HG03108 (cell line): ENCODE measurements around the gene HMCN2.

Source experiments
- ATAC-seq: cut with Tn5 transposase; IDR thresholded peaks from one replicate; pipeline ENCODE4 v1.9.1; 2021; ENCODE audit warnings: moderate library complexity; ENCODE audit not compliant: unreplicated experiment

The HMCN2 gene

DNA sequence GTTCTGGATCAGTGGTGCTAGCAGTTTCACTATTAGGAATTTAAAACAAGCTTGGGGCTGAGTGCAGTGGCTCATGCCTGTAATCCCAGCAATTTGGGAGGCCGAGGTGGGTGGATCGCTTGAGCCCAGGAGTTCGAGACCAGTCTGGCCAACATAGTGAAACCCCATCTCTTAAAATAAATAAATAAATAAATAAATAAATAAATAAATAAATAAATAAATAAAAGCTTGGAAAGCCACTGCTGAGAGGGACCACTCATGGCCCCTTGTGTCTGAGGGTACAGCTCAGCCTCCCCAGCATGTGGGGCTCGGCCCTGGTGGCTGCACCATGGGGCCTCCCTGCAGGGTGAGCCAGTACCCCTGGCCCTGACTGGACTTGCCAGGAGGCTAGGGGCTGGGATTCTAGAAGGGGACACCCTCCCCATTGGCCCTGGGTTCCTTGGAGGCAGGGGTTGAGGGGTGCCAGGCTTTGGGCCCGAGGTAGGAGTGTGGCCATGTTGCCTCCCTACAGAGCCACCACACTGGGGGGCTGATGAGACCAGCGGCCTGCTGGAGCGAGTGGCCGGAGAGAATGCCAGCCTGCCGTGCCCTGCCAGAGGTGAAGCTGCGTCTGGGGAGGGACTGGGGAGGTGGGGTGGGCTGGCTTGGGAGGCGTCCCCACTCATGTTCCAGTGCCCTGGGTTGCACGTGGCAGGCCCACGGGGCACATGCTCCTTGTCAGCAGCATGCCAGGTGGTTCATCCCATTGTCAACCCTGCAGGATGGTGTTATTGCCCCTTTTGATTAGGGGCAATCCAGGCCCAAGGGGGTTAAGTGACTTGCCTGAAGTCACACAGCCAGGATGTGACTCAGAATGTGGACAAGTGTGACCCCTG lies 76.5 kb downstream of the HMCN2 start:
- ATAC-seq, result no peak

DNA sequence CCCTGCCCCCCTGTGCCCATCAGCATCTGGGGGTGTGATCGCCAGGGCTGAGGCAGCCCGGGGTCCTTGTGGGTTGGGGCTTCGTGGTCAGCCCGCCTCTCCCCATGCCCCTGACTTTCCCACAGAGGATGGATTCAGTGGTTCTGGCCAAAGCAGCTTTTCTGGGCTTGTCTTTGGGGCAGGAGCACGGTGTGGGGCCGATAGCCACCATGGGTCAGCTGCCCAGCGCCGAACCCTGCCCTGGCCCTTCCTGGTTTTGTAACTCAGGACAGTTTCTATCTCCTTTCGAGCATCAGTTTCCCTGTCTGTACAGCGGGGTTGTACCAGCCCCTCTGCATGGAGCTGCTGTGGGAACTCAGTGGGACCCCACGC lies 77.1 kb downstream of the HMCN2 start:
- no peak for ATAC-seq

DNA sequence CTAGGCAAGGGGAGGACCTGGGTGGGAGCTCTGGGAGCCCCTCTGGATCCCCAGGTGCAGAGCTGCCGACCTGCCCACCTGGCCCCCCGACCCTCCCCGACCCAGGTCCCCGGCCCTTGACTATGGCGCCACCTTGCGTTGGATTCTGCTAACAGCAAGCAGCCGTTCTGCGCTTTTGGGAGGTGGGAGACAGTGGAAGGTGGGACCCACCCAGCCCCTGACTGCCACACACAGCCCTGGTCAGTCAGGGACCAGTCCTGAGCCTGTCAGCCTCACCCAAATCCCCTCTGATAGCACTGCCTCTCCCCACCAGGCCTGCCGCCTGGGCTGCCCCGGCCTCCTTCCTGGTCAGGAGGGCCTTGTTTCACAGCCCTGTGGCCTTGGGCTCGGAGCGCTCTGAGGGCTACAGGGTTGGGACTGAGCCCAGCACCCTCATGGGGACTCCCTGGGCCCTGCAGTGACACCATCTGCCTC lies 77.9 kb downstream of the HMCN2 start:
- no peak for ATAC-seq

DNA sequence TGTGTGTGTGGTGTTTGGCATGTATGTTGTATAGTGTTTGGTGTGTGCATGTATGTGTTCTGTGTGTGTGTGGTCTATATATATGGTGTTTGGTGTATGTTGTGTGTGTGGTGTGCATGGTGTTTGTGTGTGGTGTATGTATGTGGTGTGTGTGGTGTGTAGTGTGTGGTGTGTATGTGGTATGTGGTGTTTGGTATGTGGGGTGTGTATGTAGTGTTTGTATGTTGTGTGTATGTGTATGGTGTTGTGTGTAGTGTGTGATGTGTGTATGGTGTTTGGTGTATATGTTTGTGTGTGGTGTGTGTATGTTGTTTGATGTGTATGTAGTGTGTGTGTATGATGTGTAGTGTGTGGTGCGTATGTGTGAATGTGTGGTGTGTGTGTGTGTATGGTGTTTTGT lies 78.8 kb downstream of the HMCN2 start:
- ATAC-seq, result no peak

DNA sequence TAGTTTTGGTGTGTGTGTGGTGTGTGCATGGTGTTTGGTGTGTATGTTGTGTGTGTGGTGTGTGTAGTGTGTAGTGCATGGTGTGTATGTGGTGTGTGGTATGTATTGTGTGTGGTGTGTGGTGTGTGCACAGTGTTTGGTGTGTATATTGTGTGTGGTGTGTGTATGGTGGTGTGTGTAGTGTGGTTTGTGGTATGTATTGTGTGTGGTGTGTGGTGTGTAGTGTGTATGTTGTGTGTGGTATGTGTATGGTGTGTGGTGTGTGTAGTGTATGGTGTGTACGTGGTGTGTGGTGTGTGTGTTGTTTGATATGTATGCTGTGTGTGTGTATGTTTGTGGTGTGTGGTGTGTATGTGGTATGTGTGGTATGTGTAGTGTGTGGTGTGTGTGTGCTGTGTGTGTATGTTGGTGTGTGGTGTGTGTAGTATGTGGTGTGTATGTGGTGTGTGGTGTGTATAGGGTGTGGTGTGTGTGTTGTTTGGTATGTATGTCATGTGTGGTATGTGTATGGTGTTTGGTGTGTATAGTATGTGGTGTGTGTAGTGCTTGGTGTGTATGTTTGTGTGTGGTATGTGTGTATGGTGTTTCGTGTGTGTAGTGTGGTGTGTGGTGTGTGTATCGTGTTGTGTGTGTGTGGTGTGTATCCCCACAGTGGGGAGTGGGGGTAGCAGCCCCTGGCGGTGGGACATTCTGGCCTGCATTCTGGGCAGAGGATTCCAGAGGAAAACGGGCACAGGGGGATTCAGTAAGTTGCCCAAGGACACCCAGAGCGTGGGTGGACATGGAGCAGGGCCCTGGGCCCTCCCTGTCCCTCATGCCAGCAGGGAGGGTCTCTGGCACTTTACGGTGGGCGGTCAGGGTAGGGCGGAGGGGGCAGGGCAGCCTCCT lies 79.7 kb downstream of the HMCN2 start:
- no peak for ATAC-seq

DNA sequence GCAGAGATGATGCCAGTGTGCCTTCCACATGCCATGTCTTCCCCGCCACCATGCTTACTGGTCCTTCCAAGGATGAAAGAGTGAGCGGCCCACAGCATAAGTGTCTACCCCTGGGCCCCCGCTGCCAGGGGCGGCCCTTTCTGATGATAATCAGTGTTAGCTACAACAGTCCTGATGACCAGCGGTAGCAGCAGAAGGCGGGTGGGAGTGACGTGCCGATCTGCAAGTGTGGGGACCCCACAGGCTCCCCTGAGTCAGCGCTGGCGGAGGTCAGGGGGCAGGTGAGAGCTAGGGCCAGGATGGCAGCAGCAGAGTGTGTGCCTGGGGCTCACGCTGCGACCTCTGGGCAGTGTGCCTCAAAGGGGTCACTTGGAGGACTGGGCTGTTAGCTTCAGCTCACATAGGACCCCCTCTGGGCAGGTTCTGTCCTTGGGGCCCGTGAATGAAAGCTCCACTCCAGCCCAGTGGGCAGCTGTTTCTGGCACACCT lies 80.4 kb downstream of the HMCN2 start:
- ATAC-seq, result no peak

DNA sequence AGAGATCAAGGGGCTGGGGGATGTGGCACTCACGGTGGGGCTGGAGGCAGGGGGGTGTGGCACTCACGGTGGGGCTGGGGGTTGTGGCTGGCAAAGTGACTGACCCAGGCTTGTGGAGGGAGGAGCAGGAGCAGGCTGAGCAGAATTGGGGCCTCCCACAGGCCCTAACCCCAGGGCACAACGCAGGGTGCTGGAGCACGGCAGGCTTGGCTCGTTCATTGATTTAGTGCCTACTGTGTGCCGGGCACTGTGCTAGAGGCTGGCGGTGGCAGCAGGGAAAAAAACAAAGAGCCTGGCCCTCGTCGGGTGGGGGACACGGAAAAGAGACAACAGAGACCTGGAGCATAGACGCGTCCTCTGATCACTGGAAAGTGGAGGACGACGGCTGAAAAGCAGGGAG lies 80.9 kb downstream of the HMCN2 start:
- no peak for ATAC-seq

DNA sequence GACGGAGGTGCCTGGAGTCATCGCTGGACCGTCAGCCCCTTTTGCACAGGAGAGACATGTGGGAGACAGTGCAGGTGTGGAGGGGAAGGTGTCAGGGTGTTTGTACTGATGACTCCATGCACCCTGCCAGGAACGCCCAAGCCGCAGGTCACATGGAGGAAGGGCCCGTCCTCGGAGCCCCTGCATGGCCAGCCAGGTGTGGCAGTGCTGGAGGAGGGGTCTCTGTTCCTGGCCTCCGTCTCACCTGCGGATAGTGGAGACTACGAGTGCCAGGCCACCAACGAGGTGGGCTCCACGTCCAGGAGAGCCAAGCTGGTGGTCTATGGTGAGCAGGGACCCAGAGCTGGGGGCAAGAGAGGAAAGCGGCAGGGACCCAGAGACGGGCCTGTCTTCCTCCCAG lies 81.5 kb downstream of the HMCN2 start:
- ATAC-seq, result no peak

DNA sequence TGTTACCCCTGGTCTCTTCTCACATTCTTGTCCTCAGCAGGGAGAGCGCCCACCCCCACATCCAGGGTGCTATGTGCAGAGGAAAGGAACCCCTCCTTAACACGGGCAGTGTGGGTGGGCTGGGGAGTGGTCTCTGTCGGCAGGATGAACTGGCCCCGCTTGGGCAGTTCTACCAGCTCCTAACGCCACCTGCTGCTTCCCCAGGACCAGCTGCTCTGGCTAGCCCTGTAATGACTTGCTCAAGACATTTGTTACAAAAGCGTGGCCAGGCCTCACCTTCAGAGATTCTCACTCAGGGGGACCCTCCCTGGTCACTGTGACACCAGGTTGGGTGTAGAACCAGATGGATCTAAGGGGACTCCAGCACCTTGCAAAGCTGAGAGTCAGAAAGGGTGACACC lies 82.4 kb downstream of the HMCN2 start:
- ATAC-seq, result no peak

DNA sequence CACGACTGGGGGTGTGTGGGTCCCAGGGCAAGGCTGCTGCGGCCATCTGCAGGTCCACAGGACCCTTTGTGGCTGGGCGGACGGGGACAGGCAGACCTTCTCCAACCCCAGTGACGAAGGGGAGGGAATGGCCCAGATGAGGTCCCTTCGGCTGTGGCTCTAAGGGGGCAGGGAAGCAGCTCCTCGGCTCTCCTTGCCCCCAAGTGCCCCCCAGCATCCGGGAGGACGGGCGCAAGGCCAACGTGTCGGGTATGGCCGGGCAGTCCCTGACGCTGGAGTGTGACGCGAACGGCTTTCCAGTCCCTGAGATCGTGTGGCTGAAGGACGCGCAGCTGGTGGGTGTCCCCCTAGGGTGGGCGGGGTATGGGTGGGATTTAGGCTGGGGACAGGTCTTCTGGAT lies 82.8 kb downstream of the HMCN2 start:
- ATAC-seq, result no peak

DNA sequence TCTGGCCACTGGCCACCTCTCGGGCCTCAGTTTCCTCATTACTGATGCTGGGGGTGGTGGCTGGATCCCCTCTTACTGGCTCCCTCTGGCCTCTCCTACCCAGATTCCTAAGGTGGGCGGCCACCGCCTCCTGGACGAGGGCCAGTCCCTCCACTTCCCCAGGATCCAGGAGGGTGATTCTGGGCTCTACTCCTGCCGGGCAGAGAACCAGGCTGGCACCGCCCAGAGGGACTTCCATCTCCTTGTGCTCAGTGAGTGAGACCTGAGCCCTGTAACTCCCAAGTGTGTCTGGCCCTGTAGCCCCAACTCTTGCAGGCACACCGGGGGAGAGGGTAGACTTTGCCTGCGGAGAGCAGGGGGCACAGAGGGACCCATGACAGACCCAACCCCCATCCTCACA lies 83.3 kb downstream of the HMCN2 start:
- no peak for ATAC-seq

DNA sequence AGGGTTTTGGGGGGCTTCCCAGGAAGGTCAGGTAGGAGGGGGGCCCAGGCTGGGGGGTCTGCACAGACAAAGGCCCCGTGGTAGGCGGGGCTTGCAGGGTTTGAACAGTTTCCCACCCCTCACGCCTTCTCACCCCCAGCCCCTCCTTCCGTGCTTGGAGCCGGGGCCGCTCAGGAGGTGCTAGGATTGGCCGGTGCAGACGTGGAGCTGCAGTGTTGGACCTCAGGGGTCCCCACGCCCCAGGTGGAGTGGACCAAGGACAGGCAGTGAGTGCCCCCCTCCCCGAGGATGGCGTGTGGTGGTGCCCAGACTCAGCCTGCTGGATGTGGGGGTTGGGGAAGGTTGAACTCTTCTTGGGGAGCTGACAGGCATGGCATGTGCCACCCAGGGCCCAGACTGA lies 83.8 kb downstream of the HMCN2 start:
- no peak for ATAC-seq

DNA sequence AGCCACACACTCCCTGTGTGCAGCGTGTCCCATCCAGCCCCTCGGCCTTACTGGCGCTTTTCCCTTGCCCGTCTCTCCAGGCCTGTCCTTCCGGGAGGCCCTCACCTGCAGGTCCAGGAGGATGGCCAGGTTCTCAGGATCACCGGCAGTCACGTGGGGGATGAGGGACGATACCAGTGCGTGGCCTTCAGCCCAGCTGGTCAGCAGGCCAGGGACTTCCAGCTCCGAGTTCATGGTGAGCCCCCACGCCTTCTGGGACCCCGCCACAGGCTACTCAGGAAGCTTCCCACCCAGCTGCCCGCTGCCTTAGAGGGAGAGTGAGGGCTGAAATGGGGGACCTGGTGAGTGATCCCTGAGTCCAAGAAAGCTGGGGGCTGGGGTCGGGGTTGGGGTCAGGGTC lies 85.8 kb downstream of the HMCN2 start:
- no peak for ATAC-seq

DNA sequence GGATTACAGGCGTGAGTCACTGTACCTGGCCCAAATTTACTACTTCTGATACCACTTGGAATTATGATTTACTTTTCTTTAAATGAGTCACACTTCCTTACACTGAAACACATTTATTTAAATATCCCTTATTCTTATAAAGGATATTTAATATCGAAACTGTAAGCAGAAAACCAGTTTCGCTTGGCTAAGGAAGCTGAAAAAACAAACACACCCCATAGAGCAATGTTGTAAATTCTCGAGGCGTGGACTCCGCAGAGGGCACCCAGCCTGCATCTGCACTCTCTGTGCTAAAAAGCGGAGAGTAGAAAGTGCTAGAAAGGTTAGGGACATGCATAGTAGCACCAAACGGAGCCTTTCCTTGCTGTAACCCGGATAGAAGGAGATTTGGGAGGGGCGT lies 86.5 kb downstream of the HMCN2 start:
- no peak for ATAC-seq

DNA sequence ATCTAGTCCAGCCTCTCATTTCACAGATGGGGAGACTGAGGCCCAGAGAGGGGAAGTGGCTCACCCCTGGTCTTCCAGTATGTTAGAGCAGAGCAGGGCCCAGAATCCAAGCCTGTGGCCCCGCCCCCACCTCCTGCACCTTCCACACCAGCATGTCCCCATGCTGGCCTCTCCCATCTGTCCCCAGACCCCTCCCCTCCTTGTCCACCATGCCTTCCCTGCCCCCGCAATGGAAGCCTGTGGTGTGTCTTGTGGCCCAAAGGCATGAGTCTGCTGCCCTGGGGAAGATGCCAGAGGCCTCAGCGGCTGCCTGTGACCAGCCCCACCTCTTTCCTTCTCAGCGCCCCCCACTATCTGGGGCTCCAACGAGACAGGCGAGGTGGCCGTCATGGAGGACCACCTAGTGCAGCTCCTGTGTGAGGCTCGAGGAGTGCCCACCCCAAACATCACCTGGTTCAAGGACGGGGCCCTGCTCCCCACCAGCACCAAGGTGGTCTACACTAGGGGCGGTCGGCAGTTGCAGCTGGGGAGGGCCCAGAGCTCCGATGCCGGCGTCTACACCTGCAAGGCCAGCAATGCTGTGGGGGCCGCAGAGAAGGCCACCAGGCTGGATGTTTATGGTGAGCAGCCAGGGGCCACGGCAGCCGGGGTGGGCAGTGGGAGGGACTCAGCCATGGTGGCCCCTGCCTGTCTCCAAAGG lies 87.2 kb downstream of the HMCN2 start:
- no peak for ATAC-seq

DNA sequence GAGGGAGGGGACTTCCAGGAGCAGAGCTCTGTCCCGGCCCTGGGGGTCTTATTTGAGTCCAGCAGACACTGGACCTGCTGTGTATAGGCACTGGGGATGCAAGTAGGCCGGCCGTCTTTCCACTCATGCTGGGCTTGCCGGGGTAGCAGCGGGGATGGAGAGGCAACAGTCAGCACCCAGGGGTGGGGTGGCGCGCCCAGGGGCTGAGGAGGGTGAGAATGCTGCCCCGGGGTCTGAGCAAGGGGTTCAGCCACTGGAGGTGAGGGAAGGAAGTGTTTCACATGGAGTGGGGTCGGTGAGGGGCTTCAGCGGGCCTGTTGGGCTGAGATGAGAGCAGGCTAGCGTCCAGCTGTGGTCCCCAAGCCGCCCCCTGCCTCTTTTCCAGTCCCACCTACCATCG lies 88.8 kb downstream of the HMCN2 start:
- no peak for ATAC-seq

DNA sequence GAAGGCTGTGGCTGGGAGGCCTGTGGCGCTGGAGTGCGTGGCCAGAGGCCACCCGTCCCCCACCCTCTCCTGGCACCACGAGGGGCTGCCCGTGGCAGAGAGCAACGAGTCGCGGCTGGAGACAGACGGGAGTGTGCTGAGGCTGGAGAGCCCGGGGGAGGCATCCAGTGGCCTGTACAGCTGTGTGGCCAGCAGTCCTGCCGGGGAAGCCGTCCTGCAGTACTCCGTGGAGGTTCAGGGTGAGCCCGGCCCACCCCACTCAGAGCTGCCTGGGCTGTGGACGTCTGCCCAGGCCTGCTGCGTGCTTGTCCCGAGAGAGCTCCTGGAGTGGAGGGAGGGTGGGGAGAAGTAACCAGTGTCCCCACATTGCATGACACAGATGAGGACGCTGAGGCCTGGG lies 89.2 kb downstream of the HMCN2 start:
- ATAC-seq, result no peak

DNA sequence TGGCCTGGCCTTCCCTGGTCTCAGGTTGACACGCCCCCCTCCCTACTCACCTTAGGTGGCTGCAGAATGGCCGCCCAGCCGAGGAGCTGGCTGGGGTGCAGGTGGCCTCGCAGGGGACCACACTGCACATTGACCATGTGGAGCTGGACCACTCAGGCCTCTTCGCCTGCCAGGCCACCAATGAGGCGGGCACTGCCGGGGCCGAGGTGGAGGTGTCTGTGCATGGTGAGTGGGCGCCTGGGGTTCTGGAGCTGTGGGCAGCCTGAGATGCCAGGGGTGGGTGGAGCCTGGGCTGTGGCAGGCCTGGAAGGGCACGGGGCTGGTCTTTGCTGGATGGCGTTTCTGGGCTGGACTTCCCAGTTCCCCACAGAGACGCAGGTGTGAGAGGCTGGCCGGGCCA lies 90.5 kb downstream of the HMCN2 start:
- no peak for ATAC-seq

DNA sequence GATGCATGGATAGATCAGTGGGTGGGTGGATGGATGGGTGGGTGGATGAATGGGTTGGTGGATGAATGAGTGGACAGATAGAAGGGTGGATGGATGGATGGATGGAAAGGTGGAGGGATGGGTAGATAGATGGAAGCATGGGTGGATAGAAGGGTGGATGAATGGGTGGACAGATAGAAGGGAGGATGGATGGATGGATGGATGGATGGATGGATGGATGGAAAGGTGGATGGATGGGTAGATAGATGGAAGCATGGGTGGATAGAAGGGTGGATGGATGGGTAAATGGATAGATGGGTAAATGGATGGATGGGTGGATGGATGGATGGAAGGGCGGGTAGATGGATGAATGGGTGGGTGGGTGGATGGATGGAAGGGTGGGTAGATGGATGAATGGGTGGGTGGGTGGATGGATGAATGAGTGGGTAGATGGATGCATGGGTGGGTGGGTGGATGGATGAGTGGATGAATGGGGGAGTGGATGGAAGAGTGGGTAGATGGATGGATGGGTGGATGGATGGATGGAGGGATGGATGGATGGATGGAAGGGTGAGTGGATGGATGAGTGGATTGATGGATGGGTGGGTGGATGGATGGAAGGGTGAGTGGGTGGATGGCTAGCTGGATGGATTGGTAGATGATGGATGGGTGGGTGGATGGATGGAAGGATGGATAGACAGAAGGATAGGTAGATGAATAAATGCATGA lies 91.5 kb downstream of the HMCN2 start:
- no peak for ATAC-seq

DNA sequence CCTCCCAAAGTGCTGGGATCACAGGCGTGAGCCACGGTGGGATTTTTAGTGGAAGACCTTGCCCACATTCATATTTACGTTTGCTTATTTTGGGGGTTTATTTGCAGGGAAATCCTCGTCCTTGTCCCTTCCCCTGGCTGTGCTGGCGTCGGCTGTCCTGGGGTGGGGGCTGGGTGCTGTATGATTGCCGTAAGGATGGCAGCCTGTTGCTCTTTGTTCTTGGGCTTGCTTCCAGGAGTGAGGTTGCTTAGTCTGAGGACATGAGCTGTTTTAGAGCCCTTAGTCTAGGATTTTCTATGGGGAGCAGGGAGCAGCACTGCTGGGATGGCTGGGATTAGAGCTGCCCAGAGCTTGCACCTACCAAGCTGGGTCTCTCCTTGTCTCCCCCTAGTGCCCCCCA lies 93.4 kb downstream of the HMCN2 start:
- no peak for ATAC-seq

DNA sequence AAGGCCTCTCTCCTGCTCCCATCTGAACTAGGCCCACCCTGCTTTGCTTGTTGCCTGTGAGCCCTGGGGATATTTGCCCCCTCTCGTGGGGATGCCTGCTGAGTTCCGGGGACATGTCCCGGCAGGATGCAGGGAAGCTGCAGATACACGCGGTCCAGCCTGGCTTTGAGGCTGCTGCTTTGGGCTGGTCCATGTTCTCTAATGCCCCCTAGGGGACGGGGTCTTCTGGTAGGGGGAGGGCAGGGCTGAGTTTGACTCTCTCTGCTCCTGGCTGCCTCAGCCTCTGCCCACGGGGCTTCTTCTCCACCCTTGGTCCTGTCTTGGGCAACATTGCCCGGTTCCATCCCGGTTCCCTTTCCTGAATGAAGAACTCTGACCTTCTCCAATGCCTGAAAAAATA lies 94.3 kb downstream of the HMCN2 start:
- ATAC-seq, result no peak
